Coronary artery (tissue), 2 donors: Measurements from ENCODE around the gene MUSK.

Source experiments
- DNase-seq: peaks from one replicate; pipeline ENCODE4 v3.0.0-alpha.2; 2017; ENCODE audit warnings: low spot score
- H3K27ac ChIP-seq, 2 donors: fragments of 200-600 bp; sonication (generic); one replicate each; pipeline ENCODE4 v1.5.1; 2016 to 2019
- H3K4me3 ChIP-seq: fragments of 200-600 bp; sonication (generic); 2 replicates; pipeline ENCODE4 v1.5.1; 2016; ENCODE audit warnings: mild to moderate bottlenecking, moderate library complexity
- CTCF ChIP-seq: fragments of 200-600 bp; sonication (generic); IDR thresholded peaks from one replicate; pipeline ENCODE4 v1.5.1; 2019; ENCODE audit warnings: antibody characterized with exemption

MUSK gene

GRCh38 chr9:110835404-110835803 is 166.8 kb downstream of the MUSK start:
- no peak for DNase-seq
- Histone ChIP-seq H3K27ac (no peak overlapping the region), H3K4me3 (no peak overlapping the region)
- no peak for TF ChIP-seq CTCF

- TF ChIP-seq CTCF, result no peak
- no peak for DNase-seq
- Histone ChIP-seq H3K27ac (no peak overlapping the region), H3K4me3 (no peak overlapping the region)
These were observed 167.3 kb downstream of the MUSK start for GRCh38 chr9:110835859-110836271.

- TF ChIP-seq CTCF, result no peak
- no peak overlapping the region for H3K4me3 ChIP-seq
These were observed 168.9 kb downstream of the MUSK start for GRCh38 chr9:110837401-110838005.

GRCh38 chr9:110842169-110842568 is 173.6 kb downstream of the MUSK start:
- DNase-seq, result no peak
- TF ChIP-seq CTCF, result no peak
- no peak overlapping the region for H3K4me3 ChIP-seq
- no peak overlapping the region for H3K27ac ChIP-seq

More at GRCh38 chr9:110837401-110838005, 168.9 kb downstream of the MUSK start:
- DNase-seq, result no peak
- H3K27ac ChIP-seq, result no peak overlapping the region

- H3K4me3 ChIP-seq, result no peak overlapping the region
- no peak overlapping the region for H3K27ac ChIP-seq
- DNase-seq, result no peak
- no peak for TF ChIP-seq CTCF
These were observed 174.4 kb downstream of the MUSK start for GRCh38 chr9:110842986-110843385.

- TF ChIP-seq CTCF, result no peak
- DNase-seq, result no peak
- Histone ChIP-seq H3K27ac (no peak overlapping the region), H3K4me3 (no peak overlapping the region)
These were observed 175.5 kb downstream of the MUSK start for GRCh38 chr9:110844121-110844520.

- no peak for DNase-seq
- Histone ChIP-seq H3K4me3 (no peak overlapping the region), H3K27ac (no peak overlapping the region)
- TF ChIP-seq CTCF, result no peak
These were observed 177.6 kb downstream of the MUSK start for GRCh38 chr9:110846215-110846614.
